K562 (cell line): ENCODE data around the gene KRT222. TPM values are rescaled to one million over a fixed set of nuclear protein-coding genes. Genes with fewer than 3 reads are reported as not detected.

ENCODE experiments used
- ATAC-seq: fragments of 200-7000 bp; cut with Tn5 transposase; 3 replicates; pipeline ENCODE4 v1.9.1; 2020; ENCODE audit warnings: moderate library complexity
- BruUV-seq: library from RNA; stranded (reverse); fragments of 400-500 nt; replicated peaks from 2 replicates; lab custom pipeline; 2021; lab: Mats Ljungman, UMichigan
- CTCF ChIA-PET: fragments of 300-600 bp; formaldehyde crosslinking; extraction: SDS; loops from one replicate; lab custom pipeline; 2021; ENCODE audit warnings: low intra/inter-chr PET ratio; lab: Yijun Ruan, JAX
- POLR2A ChIA-PET: fragments of 300-600, 350-650 bp; sonication (Branson Sonifier 250); formaldehyde crosslinking; extraction: SDS; loops from one replicate; lab custom pipeline; 2021; ENCODE audit warnings: antibody characterized with exemption, inconsistent platforms; lab: Yijun Ruan, JAX
- DNase-seq, 4 experiments: peaks; one replicate each; pipeline versions ENCODE4 v3.0.0 to v3.0.0-alpha.2; 2011 to 2018; ENCODE audit warnings: low spot score in 3 of 4, mixed read lengths in 3 of 4; ENCODE audit errors: extremely low read depth in 1 of 4
- FAIRE-seq: peaks from 2 replicates; lab custom pipeline; 2011; peaks lifted over from hg19 to GRCh38; lab: Jason Lieb, UNC
- H2AFZ ChIP-seq: 2 replicates; pipeline ENCODE4 v1.6.0; 2011; ENCODE audit warnings: low read depth, low read length, control low read depth, inconsistent platforms
- H3K27ac ChIP-seq: fragments of 200-600 bp; 3 replicates; pipeline ENCODE4 v1.8.0; 2011; ENCODE audit warnings: low read depth, mild to moderate bottlenecking, control low read depth, inconsistent platforms, low read length, moderate library complexity, mixed read lengths; ENCODE audit errors: extremely low read depth
- H3K27me3 ChIP-seq, 2 experiments: fragments of 300-600 bp in 1 of 2; 2 replicates in 1 of 2; 3 replicates in 1 of 2; pipeline versions ENCODE4 v1.6.0 to v1.8.0; 2011; ENCODE audit warnings: inconsistent platforms in 2 of 2, low read length in 2 of 2, mild to moderate bottlenecking in 1 of 2, mixed read lengths in 1 of 2, moderate library complexity in 1 of 2; ENCODE audit not compliant: control insufficient read depth in 2 of 2, insufficient read depth in 2 of 2
- H3K36me3 ChIP-seq: fragments of 300-600 bp; 3 replicates; pipeline ENCODE4 v1.8.0; 2011; ENCODE audit warnings: mild to moderate bottlenecking, low read length, inconsistent platforms; ENCODE audit not compliant: control insufficient read depth, insufficient read depth
- H3K4me1 ChIP-seq, 2 experiments: fragments of 200-600 bp in 1 of 2; replicated peaks in 1 of 2; 2 replicates in 1 of 2; 3 replicates in 1 of 2; pipeline versions ENCODE4 v1.5.1 to v1.8.0; 2011; ENCODE audit warnings: inconsistent platforms in 2 of 2, low read length in 2 of 2, mild to moderate bottlenecking in 1 of 2, mixed read lengths in 1 of 2, moderate library complexity in 1 of 2; ENCODE audit not compliant: control insufficient read depth in 2 of 2, insufficient read depth in 2 of 2
- H3K4me2 ChIP-seq: 2 replicates; pipeline ENCODE4 v1.6.1; 2011; ENCODE audit warnings: low read length, control low read depth, inconsistent platforms, mixed read lengths; ENCODE audit not compliant: insufficient read depth
- H3K4me3 ChIP-seq: fragments of 200-600 bp; sonication (generic), shearing (Covaris generic); 2 replicates; pipeline ENCODE4 v1.5.1; 2016; ENCODE audit warnings: control low read depth, inconsistent platforms
- H3K79me2 ChIP-seq: fragments of 200-600 bp; 3 replicates; pipeline ENCODE4 v1.8.0; 2011; ENCODE audit warnings: low read length, inconsistent platforms; ENCODE audit not compliant: control insufficient read depth, insufficient read depth
- H3K9ac ChIP-seq, 2 experiments: 2 replicates each; pipeline versions ENCODE4 v1.6.0 to v1.6.1; 2011; ENCODE audit warnings: low read depth in 2 of 2, low read length in 2 of 2, control low read depth in 1 of 2, inconsistent platforms in 1 of 2, mild to moderate bottlenecking in 1 of 2, mixed read lengths in 1 of 2; ENCODE audit not compliant: insufficient read depth in 1 of 2
- H3K9me1 ChIP-seq: one replicate; pipeline ENCODE4 v1.6.0; 2011; ENCODE audit warnings: inconsistent platforms, mild to moderate bottlenecking, low read length, moderate library complexity; ENCODE audit not compliant: control insufficient read depth, insufficient read depth
- H3K9me3 ChIP-seq: replicated peaks from 2 replicates; pipeline ENCODE4 v1.5.1; 2011; ENCODE audit warnings: low read depth, low read length, inconsistent platforms; ENCODE audit not compliant: control insufficient read depth, insufficient read depth
- H4K20me1 ChIP-seq: replicated peaks from 2 replicates; pipeline ENCODE4 v1.6.1; 2011; ENCODE audit warnings: low read length, inconsistent platforms, mixed read lengths; ENCODE audit not compliant: control insufficient read depth, insufficient read depth
- CTBP1 ChIP-seq: fragments of 450-650 bp; IDR thresholded peaks from 2 replicates; pipeline ENCODE4 v1.6.1; 2016; ENCODE audit warnings: borderline replicate concordance
- E2F6 ChIP-seq, 2 experiments: IDR thresholded peaks; 2 replicates each; pipeline ENCODE4 v1.6.1; 2011; ENCODE audit warnings: borderline replicate concordance in 1 of 2, control low read depth in 1 of 2, low read depth in 1 of 2, low read length in 1 of 2, mild to moderate bottlenecking in 1 of 2, mixed read lengths in 1 of 2, moderate library complexity in 1 of 2; ENCODE audit not compliant: insufficient read depth in 1 of 2, insufficient read length in 1 of 2, poor library complexity in 1 of 2, severe bottlenecking in 1 of 2; ENCODE audit errors: extremely low read depth in 1 of 2
- L3MBTL2 ChIP-seq: fragments of 450-650 bp; IDR thresholded peaks from 2 replicates; pipeline ENCODE4 v1.6.1; 2016; ENCODE audit warnings: mild to moderate bottlenecking, moderate library complexity
- MYC ChIP-seq, 2 experiments: fragments of 250-450 bp in 1 of 2; sonication (Bioruptor Pico) in 1 of 2; IDR thresholded peaks; 2 replicates each; pipeline versions ENCODE4 v1.5.1 to v1.6.1; 2012 to 2021; ENCODE audit warnings: low read depth in 2 of 2, borderline replicate concordance in 1 of 2, improper control_type of control experiment in 1 of 2, low read length in 1 of 2, mild to moderate bottlenecking in 1 of 2, moderate library complexity in 1 of 2
- UBTF ChIP-seq, 2 experiments: IDR thresholded peaks; 2 replicates each; pipeline ENCODE4 v1.6.1; 2012; ENCODE audit warnings: improper control_type of control experiment in 2 of 2, low read depth in 2 of 2, low read length in 2 of 2, borderline replicate concordance in 1 of 2
- ZNF436 ChIP-seq: fragments of 250-450, 450-650 bp; sonication (Bioruptor Pico); formaldehyde crosslinking; IDR thresholded peaks from 2 replicates; pipeline ENCODE4 v1.7.0; 2020; ENCODE audit warnings: mild to moderate bottlenecking
- ZNF639 ChIP-seq, 2 experiments: fragments of 200-800 bp in 1 of 2; sonication (Bioruptor generic) in 1 of 2; sonication (generic) in 1 of 2; formaldehyde crosslinking in 1 of 2; IDR thresholded peaks in 1 of 2; conservative IDR thresholded peaks in 1 of 2; 2 replicates each; pipeline versions ENCODE4 v1.5.0 to v1.6.1; 2016 to 2020; ENCODE audit warnings: missing compliant biosample characterization in 1 of 2, missing genetic modification characterization in 1 of 2, missing genetic modification reagents in 1 of 2
- ZNF717 ChIP-seq: fragments of 250-450 bp; sonication (Bioruptor Pico); IDR thresholded peaks from 2 replicates; pipeline ENCODE4 v1.5.0; 2021
- ZNF766 ChIP-seq: fragments of 200-800 bp; sonication (Bioruptor generic); conservative IDR thresholded peaks from 2 replicates; pipeline ENCODE4 v1.6.1; 2016; ENCODE audit warnings: missing genetic modification characterization, missing compliant biosample characterization
- ZSCAN29 ChIP-seq: fragments of 450-650 bp; IDR thresholded peaks from 2 replicates; pipeline ENCODE4 v1.6.1; 2017
- WGBS: fragments of 100-300 bp; shearing (Covaris generic); methylation state at CpG from one replicate; pipeline ENCODE4 v1.1.6; 2016; ENCODE audit warnings: low coverage, mixed read lengths; ENCODE audit not compliant: insufficient coverage; ENCODE audit errors: missing lambda C conversion rate; 5-methylcytosine and 5-hydroxymethylcytosine counted together
- in situ Hi-C: fragments of 300-500 bp; cut with MboI; formaldehyde crosslinking; loops from 4 replicates; pipeline ENCODE4 v1.15.0; 2018; ENCODE audit warnings: inconsistent platforms, mixed read lengths
- intact Hi-C: fragments of 100-400 bp; cut with micrococcal nuclease; formaldehyde crosslinking; loops from 2 replicates; pipeline ENCODE4 v1.14.2; 2022
- polyA plus RNA-seq, 8 experiments: library from polyadenylated mRNA; depleted of rRNA in 4 of 8; stranded (reverse) in 5 of 8; unstranded in 3 of 8; fragments of >200 nt; fragmentation: Nextera tagmentation in 2 of 8; fragmentation: Illumina TruSeq in 1 of 8; extraction: Ambion mirVana in 2 of 8; extraction: Trizol in 1 of 8; gene quantifications; 2 replicates each; pipeline versions ENCODE4 v1.2.1 to v1.2.3, GENCODE V29; 2011 to 2014; ENCODE audit warnings: inconsistent platforms in 1 of 8, missing spikeins in 1 of 8
- total RNA-seq, 7 experiments: library from RNA; depleted of rRNA in 6 of 7; stranded (reverse); fragments of >200 nt in 6 of 7; fragmentation: Illumina TruSeq in 2 of 7; extraction: Trizol in 2 of 7; gene quantifications; 2 replicates each; pipeline versions ENCODE4 v1.2.1 to v1.2.3, GENCODE V29; 2011 to 2021; ENCODE audit warnings: low replicate concordance in 1 of 7

The KRT222 gene
- total and polyA plus RNA-seq, 9 of the 15 experiments (the other 6 are each of a cell fraction or from before 2014, with no cell fraction given): 0.03 to 0.11 (median 0.05) TPM; not detected in 5

GRCh38 chr17:40648384-40648968 lies 16.5 kb downstream of the KRT222 start:
- Histone ChIP-seq H3K4me3 (peak overlapping the region; percentile 70), H4K20me1 (no peaks in the 10 kb centered on the region), H3K4me1 (peaks cover 11 to 21% of the 10 kb centered on the region in 2 experiments; a peak in 3 of 5 replicates), H3K9ac (peak overlapping the region; percentile 91 to 99), H3K27me3 (no peaks in the 10 kb centered on the region), H3K9me3 (no peaks in the 10 kb centered on the region), H3K36me3 (peaks cover 26% of the 10 kb centered on the region), H3K79me2 (peaks cover 53% of the 10 kb centered on the region), H3K27ac (peak overlapping the region; percentile 96), H3K9me1 (no peaks in the 10 kb centered on the region), H3K4me2 (peak overlapping the region; percentile 86), H2AFZ (peak overlapping the region; percentile 93)
- DNase-seq (peak in 1 of 4 experiments; percentile 39), ATAC-seq (peak; percentile 59), FAIRE-seq (peak; percentile 74)
- ChIA-PET POLR2A (interaction anchor here (0.7 to 5.9 kb wide), 6 partner anchors 9 to 283 kb away, joined by 3 to 55 read pairs (median 4); no protein-coding TSS in a partner anchor), CTCF (no interaction called here)
- WGBS: under 1% methylated on average over 28 of the region's 28 CpGs
- in situ Hi-C loops (no loop called here), intact Hi-C loops (no loop called here)
- BruUV-seq: TSS peak; percentile 84
- TF ChIP-seq L3MBTL2 (peak; percentile 68; the same call in 1 of the 2 replicates), ZNF717 (no peak), MYC (IDR thresholded peaks at IDR 0.05; ENCODE audit: low read depth, low read length) (peak; percentile 29; the same call in 1 of the 2 replicates), MYC (CRISPR knock-in tag; IDR thresholded peaks at IDR 0.05; ENCODE audit: borderline replicate concordance, low read depth) (no peak), ZNF766 (peak; percentile 75), UBTF (IDR thresholded peaks at IDR 0.05; ENCODE audit: borderline replicate concordance in 1 of 2, low read depth in 2 of 2, low read length in 2 of 2) (peak in 1 of 2 experiments; percentile 50; a peak in 1 of 4 replicates), ZNF639 (CRISPR knock-in tag; conservative IDR thresholded peaks at IDR 0.05 in 1 of 2, IDR thresholded peaks at IDR 0.05 in 1 of 2) (0 out of 4 replicates have a peak, but pooled peaks of 1 of the 2 experiments have one; percentile 4), ZNF436 (0 out of 2 replicates have a peak, but pooled peaks have one; percentile 4), ZSCAN29 (0 out of 2 replicates have a peak, but pooled peaks have one; percentile 4), CTBP1 (0 out of 2 replicates have a peak, but pooled peaks have one; percentile 5), E2F6 (IDR thresholded peaks at IDR 0.05; ENCODE audit: borderline replicate concordance in 1 of 2, extremely low read depth in 1 of 2, insufficient read depth in 1 of 2, insufficient read length in 1 of 2, low read depth in 1 of 2, low read length in 1 of 2, poor library complexity in 1 of 2, severe bottlenecking in 1 of 2) (peak in 1 of 2 experiments; percentile 66)
